Effector memory CD4-positive, alpha-beta T cell (primary cell): ENCODE results near the gene NIPAL3.

Experiments used
- DNase-seq, 3 donors: peaks; one replicate each; pipeline ENCODE4 v3.0.0-alpha.2; 2020
- H3K27ac ChIP-seq: 2 replicates; pipeline ENCODE4 v1.7.0; 2013; ENCODE audit warnings: mild to moderate bottlenecking, low read length, moderate library complexity; ENCODE audit not compliant: insufficient read depth, poor library complexity, severe bottlenecking
- H3K27me3 ChIP-seq: replicated peaks from 2 replicates; pipeline ENCODE4 v1.7.0; 2013; ENCODE audit warnings: mild to moderate bottlenecking, low read length; ENCODE audit not compliant: insufficient read depth, control insufficient read depth, poor library complexity, severe bottlenecking
- H3K36me3 ChIP-seq: 2 replicates; pipeline ENCODE4 v1.7.0; 2013; ENCODE audit warnings: mild to moderate bottlenecking, low read length, moderate library complexity; ENCODE audit not compliant: control insufficient read depth, insufficient read depth
- H3K4me1 ChIP-seq: 2 replicates; pipeline ENCODE4 v1.7.0; 2013; ENCODE audit warnings: low read length, mild to moderate bottlenecking; ENCODE audit not compliant: control insufficient read depth, insufficient read depth, poor library complexity, severe bottlenecking
- H3K4me3 ChIP-seq: 2 replicates; pipeline ENCODE4 v1.7.0; 2013; ENCODE audit warnings: low read length, low read depth, mild to moderate bottlenecking; ENCODE audit not compliant: insufficient read depth, poor library complexity, severe bottlenecking
- H3K9me3 ChIP-seq: 2 replicates; pipeline ENCODE4 v1.7.0; 2013; ENCODE audit warnings: mild to moderate bottlenecking, low read length, moderate library complexity; ENCODE audit not compliant: control insufficient read depth

NIPAL3 gene

DNA sequence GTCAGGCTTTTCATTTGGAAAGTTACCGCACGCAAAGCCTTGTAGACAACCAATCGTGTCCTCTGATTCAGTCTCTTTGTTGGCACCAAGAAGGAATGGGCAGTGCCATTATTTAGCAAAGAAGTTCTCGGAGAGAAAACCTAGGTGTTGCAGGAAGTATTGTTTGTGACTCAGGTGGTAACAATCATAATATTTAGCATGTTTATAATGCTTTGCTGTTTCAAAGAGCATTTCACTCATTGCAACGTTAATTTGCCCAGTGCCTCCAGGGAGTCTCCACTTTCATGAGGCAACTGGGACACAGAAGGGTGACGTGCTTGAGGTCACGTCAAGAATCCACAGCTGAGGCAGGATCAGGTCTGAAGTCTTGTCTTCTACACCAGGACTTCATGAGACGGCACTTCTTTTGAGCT, 33.4 kb upstream of the NIPAL3 start:
- Histone ChIP-seq H3K27ac (no peak overlapping the region), H3K27me3 (no peaks in the 10 kb centered on the region), H3K4me1 (peaks cover 8% of the 10 kb centered on the region), H3K4me3 (no peak overlapping the region), H3K36me3 (no peaks in the 10 kb centered on the region), H3K9me3 (no peaks in the 10 kb centered on the region)
- DNase-seq: no peak

DNA sequence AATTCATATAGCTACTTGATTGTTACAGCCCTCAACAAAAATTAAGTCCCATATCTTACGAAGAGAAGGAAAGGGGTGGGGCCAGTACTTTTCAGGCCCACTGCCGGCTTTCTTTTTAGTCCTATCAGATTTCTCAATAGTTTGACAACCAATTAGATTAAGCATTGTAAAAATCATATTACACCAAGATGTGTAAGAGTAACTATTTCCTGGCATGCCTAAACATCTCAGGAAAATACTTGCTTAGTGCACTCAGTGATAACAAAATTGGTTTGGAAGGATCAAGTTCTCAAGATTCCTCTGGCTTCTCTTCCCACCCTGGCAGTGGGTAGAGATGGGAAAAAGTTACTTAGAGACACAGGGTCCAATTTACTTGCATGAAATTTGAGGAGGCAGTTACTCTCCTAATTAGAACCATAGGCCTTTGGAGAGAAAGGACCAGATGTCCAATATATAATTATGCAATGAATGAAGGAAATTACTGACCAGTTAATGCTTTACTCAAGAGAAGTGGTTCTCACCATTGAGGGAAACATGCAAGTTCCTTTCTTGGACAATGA, 32.1 kb upstream of the NIPAL3 start:
- H3K27me3 ChIP-seq: no peaks in the 10 kb centered on the region
- H3K4me1 ChIP-seq: peaks cover 8% of the 10 kb centered on the region
- H3K27ac ChIP-seq: no peak overlapping the region
- no peaks in the 10 kb centered on the region for H3K36me3 ChIP-seq
- H3K9me3 ChIP-seq: no peaks in the 10 kb centered on the region
- DNase-seq: no peak
- no peak overlapping the region for H3K4me3 ChIP-seq

DNA sequence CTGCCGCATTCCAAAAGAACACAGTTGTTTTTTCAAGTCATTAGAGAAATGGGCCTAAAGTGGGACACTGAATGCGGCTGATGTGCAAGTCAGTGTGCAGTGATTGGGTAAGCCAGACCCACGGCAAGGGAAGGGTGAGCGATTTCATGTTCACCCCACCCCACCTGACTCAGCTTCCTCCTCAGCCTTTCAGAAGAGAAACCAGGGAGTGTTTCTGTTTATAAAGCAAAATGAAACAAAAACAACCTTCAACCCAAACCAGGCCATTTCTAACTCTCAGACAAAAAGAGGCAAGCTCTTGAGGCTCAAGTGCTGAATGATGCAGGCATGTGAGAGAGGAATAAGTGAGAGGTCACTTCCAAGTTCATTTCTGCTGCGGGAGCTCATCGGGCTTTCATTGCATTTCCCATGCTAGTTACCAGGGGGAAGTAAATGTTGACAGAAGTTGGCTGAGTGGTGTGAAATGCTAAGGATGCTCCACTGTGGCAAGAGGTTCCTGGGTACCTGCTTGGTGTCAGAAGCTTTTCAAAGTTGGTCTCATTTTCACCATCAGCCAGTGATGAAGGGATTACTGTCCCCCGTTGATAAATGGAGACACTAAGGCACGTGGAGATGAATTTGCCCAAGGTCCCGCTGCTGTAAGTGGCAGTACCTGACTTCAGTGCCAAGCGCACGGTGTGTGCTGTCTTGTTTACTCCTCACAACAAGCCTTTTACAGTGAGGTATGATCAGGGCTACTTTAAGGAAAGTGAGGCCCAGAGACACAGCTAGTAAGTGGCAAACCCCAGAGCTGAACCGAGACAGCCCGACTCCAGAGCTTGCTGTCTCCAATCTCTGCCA, 31.1 kb upstream of the NIPAL3 start:
- no peaks in the 10 kb centered on the region for H3K9me3 ChIP-seq
- H3K36me3 ChIP-seq: no peaks in the 10 kb centered on the region
- no peak overlapping the region for H3K4me3 ChIP-seq
- no peaks in the 10 kb centered on the region for H3K27me3 ChIP-seq
- DNase-seq: no peak
- H3K4me1 ChIP-seq: peaks cover 8% of the 10 kb centered on the region
- no peak overlapping the region for H3K27ac ChIP-seq

- peak in 2 of 3 donors; percentile 4 to 17 for DNase-seq
- H3K27me3 ChIP-seq: no peaks in the 10 kb centered on the region
- no peak overlapping the region for H3K27ac ChIP-seq
- H3K9me3 ChIP-seq: no peaks in the 10 kb centered on the region
- no peak overlapping the region for H3K4me3 ChIP-seq
- H3K4me1 ChIP-seq: peaks cover 8% of the 10 kb centered on the region
- H3K36me3 ChIP-seq: no peaks in the 10 kb centered on the region
These were observed 30.3 kb upstream of the NIPAL3 start for GRCh38 chr1:24385160-24385940.

DNA sequence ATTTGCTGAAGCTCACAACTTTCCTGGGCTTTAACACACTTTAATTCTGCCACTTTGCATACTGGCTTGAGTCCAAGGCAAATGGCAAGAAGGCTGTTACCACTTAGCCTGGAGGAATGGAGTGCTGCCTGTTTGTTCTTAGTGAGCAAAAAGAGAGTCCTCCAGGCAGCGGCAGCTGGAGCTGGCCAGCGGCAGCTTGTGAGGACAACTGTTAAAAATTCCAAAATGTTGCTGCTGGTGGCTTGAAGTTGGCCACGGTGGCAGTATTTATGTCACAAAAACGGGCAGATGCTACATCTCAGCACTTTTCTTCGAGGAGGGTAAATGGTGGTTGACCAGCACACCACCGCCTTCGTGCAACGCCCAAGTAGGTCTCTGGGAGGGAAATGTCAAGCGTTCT, 29.4 kb upstream of the NIPAL3 start:
- Histone ChIP-seq H3K27me3 (no peaks in the 10 kb centered on the region), H3K27ac (no peak overlapping the region), H3K4me3 (no peak overlapping the region), H3K9me3 (no peaks in the 10 kb centered on the region), H3K4me1 (peaks cover 8% of the 10 kb centered on the region), H3K36me3 (no peaks in the 10 kb centered on the region)
- no peak for DNase-seq

DNA sequence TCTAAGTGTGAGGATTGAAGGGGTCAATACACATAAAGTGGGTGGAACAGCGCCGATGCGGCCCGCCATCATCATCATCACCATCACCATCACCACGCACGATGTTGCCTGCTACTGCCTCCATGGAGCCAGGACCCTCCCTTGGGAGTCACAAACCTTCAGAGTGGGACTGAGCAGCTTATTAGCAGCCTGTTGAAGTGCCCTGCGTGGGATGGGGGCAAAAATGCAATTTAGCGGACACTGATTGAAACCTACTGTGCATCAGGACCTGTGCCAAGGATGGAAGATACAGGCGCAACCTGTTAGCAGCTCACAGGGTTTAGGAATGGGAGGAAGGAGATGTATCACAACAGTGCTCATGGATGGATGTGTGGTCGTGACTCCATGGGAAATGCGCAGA, 28.7 kb upstream of the NIPAL3 start:
- H3K9me3 ChIP-seq: no peaks in the 10 kb centered on the region
- no peak for DNase-seq

DNA sequence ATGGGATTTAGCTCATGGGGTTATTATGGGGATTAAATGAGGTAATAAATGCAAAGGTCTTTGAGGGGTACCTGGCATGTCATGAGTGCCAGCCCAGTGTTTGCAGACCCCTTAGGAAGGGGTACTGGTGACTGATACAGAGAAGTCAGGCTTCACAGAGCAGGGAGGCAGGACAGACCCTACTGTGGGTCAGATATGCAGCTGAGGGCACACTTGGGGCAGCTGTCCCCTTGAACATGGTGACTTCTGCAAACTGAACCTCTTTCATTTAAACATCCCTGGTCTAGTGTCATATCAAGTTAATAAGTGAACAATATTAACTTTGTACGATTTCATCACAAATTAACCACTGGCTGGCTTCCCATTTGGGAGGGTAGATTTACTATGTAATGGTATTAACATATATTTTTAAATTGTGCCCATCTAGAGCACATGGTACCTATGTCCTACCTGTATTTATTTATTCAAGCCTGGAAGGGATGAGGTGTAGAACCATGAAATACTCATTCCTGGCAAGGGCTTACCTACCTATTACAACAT, 27.9 kb upstream of the NIPAL3 start:
- no peak overlapping the region for H3K4me3 ChIP-seq
- H3K4me1 ChIP-seq: peaks cover 18% of the 10 kb centered on the region
- no peaks in the 10 kb centered on the region for H3K9me3 ChIP-seq

More for the DNA sequence above, 28.7 kb upstream of the NIPAL3 start:
- Histone ChIP-seq H3K4me3 (no peak overlapping the region), H3K36me3 (no peaks in the 10 kb centered on the region), H3K27ac (no peak overlapping the region), H3K27me3 (no peaks in the 10 kb centered on the region), H3K4me1 (peaks cover 10% of the 10 kb centered on the region)

DNA sequence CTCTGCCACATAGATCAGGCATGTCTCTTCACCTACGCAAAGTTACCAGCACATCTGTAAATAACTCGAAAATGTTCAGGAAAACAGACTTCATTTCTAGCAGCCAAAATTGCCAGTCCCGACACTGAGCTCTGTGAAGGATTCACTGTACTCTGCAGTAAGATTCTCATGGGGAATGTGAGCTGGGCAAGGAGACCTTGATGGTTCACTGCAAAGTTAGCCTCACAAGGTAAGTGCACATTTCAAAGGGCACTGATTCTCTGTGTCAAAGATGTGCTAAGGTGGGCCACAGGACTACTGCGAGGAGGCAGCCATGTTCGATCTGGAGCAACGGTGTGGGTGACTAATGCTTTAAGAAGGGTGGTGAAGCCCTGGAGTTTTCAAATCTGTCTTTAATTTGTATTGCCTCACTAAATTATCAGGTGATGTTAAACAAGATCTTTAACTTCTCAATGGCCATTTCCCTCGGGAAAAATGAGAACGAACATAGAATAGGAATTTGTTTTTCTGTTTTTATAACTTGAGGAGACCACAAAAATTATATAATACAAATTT, 27.2 kb upstream of the NIPAL3 start:
- Histone ChIP-seq H3K9me3 (no peaks in the 10 kb centered on the region), H3K27me3 (no peaks in the 10 kb centered on the region), H3K4me3 (no peak overlapping the region), H3K36me3 (no peaks in the 10 kb centered on the region), H3K4me1 (peaks cover 18% of the 10 kb centered on the region), H3K27ac (no peak overlapping the region)
- DNase-seq: no peak

More for the DNA sequence above, 27.9 kb upstream of the NIPAL3 start:
- no peaks in the 10 kb centered on the region for H3K36me3 ChIP-seq
- no peaks in the 10 kb centered on the region for H3K27me3 ChIP-seq
- no peak for DNase-seq
- no peak overlapping the region for H3K27ac ChIP-seq

DNA sequence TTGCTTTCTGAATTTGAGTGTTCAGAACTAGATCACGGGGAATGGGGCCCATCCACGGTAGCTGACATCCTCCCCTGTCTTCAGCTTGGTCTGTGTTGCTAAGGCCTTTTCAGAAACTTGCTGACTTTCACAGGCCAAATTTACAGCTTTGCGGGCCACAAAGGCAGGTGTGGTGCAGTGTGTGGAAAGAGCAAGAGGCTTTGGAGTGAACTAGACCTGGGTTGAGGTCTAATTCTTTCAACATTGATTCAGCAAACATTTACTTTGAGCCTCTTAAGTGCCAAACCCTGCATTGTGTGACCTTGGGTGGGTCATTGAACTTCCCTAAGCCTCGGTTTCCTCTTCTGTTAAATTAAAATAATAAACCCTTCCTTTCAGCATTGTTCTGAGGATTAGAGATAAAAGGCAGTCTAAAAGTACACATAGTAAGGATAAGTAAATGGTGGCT, 26.3 kb upstream of the NIPAL3 start:
- Histone ChIP-seq H3K9me3 (no peaks in the 10 kb centered on the region), H3K27me3 (no peaks in the 10 kb centered on the region), H3K27ac (no peak overlapping the region), H3K4me1 (peaks cover 18% of the 10 kb centered on the region), H3K4me3 (no peak overlapping the region), H3K36me3 (no peaks in the 10 kb centered on the region)
- no peak for DNase-seq
